Measurements from ENCODE around the gene FNDC7.
"Not testable (repeated sequence)": the region's sequence is repeated elsewhere in the genome, so short reads cannot be mapped to it uniquely, and the experiment has no call there.

FNDC7 gene

DNA sequence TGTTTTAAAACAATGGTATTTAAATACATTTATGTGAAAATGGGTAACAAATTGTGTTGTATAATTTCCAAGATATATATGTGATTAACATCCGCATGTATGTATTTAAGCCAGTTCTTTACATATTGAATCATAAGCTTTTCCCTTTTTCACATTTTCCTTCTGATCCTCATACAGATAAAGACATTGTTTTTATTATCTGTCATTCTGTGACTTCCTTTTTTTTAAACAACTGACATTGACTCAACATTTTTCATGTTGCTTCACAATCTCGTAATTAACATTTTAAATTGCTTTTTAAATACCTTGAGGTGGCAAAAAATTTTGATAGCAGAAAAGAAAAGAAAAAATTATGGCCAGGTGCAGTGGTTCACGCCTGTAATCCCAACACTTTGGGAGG, 35.2 kb downstream of the FNDC7 start:
- no peaks in the 10 kb centered on the region for H3K36me3 ChIP-seq (ENCODE audit: control insufficient read depth, low read depth, low read length)
- no peak overlapping the region for H3K9ac ChIP-seq (ENCODE audit: low read length)
- H3K27me3 ChIP-seq (ENCODE audit: control insufficient read depth, insufficient read depth, low read length): peaks cover 9% of the 10 kb centered on the region
- peaks cover 2% of the 10 kb centered on the region for H3K4me1 ChIP-seq (ENCODE audit: control insufficient read depth, low read depth, low read length)
- H3K27ac ChIP-seq (ENCODE audit: low read length): no peak overlapping the region
- no peaks in the 10 kb centered on the region for H3K9me3 ChIP-seq (ENCODE audit: control insufficient read depth, low read depth, low read length)
- peak overlapping the region; percentile 96 for H3K4me3 ChIP-seq (ENCODE audit: low read length)

DNA sequence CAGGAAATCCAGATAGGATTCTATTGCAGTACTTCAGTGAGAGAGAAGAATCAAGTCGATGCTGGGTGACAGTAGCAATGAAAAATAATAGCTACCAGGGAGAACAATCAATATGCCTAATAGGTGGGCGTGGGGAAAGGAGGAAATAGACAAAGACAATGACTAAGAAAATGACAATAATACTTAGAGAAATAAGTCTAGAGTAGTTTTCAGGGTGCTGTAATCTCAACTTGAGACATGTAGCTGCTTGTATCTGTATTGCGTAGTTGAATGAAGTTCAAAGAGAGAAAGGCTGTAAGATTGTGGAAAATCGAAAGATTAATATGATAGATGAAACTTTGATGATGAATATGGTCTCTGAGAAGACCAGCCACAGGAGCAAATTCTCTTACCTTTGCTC, 36.4 kb downstream of the FNDC7 start:
- peaks cover 5% of the 10 kb centered on the region for H3K36me3 ChIP-seq (ENCODE audit: control insufficient read depth, low read depth, low read length)
- H3K27ac ChIP-seq (ENCODE audit: low read length): no peak overlapping the region
- H3K27me3 ChIP-seq (ENCODE audit: control insufficient read depth, insufficient read depth, low read length): peaks cover 9% of the 10 kb centered on the region
- no peaks in the 10 kb centered on the region for H3K9me3 ChIP-seq (ENCODE audit: control insufficient read depth, low read depth, low read length)
- H3K4me3 ChIP-seq (ENCODE audit: low read length): no peak overlapping the region
- peaks cover 2% of the 10 kb centered on the region for H3K4me1 ChIP-seq (ENCODE audit: control insufficient read depth, low read depth, low read length)
- no peak overlapping the region for H3K9ac ChIP-seq (ENCODE audit: low read length)

DNA sequence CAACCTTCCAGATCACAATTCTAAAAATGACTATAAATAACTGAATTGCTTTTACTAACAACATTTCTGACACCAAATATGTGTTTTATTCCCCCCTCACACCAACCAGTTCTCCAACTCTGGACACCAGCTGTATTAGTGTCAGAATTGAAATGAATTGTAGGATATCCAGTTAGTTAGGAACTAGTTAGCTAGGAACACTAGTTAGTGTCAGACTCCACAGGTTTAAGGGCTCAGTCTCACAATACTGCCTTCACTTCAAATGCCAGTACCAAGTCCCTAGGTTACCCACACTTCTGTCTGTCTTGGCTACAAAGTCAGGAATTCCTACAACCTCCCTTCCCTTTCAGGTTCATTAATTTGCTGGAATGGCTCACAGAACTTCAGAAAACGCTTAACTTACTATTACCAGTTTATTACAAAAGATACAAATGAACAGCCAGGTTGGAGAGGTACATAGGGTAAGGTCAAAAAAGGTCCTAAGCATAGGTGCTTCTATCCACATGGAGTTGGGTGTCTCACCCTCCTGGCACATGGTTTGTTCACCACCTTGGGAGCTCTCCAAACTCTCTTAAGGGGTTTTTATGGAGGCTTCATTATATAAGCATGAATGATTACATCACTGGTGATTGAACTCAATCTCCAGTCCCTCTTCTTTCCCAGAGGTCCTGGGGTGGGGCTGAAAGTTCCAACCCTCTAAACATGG, 37.9 kb downstream of the FNDC7 start:
- Histone ChIP-seq H3K4me1 (ENCODE audit: control insufficient read depth, low read depth, low read length) (peaks cover 2% of the 10 kb centered on the region), H3K27ac (ENCODE audit: low read length) (no peak overlapping the region), H3K4me3 (ENCODE audit: low read length) (no peak overlapping the region), H3K9ac (ENCODE audit: low read length) (no peak overlapping the region), H3K27me3 (ENCODE audit: control insufficient read depth, insufficient read depth, low read length) (peaks cover 5% of the 10 kb centered on the region), H3K36me3 (ENCODE audit: control insufficient read depth, low read depth, low read length) (peaks cover 9% of the 10 kb centered on the region), H3K9me3 (ENCODE audit: control insufficient read depth, low read depth, low read length) (no peaks in the 10 kb centered on the region)

DNA sequence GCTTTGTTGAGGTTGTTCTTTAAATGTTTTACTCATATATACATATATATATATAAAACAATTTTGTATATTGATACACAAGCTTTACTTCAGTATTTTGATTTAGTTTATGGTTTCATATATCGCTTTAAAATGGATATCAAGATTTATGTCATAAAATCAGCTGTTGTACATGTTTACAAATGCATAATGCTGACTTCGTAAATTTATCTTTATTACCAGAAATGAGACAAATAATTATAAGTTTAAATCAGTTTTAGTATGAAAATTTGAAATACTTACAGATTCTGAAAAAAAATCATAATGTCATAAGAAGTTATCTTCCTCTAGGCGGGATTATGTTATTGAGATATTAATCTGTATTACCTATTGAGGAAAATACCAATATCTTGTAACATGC, 40.7 kb downstream of the FNDC7 start:
- no peaks in the 10 kb centered on the region for H3K9me3 ChIP-seq (ENCODE audit: control insufficient read depth, low read depth, low read length)
- H3K36me3 ChIP-seq (ENCODE audit: control insufficient read depth, low read depth, low read length): peaks cover 20% of the 10 kb centered on the region
- H3K9ac ChIP-seq (ENCODE audit: low read length): no peak overlapping the region
- no peaks in the 10 kb centered on the region for H3K4me1 ChIP-seq (ENCODE audit: control insufficient read depth, low read depth, low read length)
- H3K4me3 ChIP-seq (ENCODE audit: low read length): no peak overlapping the region
- H3K27ac ChIP-seq (ENCODE audit: low read length): no peak overlapping the region
- H3K27me3 ChIP-seq (ENCODE audit: control insufficient read depth, insufficient read depth, low read length): no peaks in the 10 kb centered on the region

DNA sequence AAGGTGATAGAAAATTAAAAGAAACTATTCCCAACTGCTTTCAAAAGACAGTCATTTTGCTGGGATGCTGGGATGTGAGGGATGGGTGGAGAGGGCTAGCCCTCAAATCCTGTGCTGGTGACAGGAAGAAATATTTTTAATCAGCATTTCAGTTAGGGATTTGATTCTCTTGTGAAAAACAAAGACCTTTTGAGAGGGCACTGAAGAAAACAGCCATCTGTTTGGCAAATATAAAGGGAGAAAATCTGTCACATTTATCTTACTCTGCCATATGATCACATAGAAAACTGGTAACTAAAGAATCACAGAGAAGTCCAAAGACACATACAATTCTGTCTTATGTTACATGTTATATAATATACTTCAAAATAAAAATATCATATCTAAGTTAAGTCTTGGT, 46.1 kb downstream of the FNDC7 start:
- Histone ChIP-seq H3K9ac (ENCODE audit: low read length) (no peak overlapping the region), H3K36me3 (ENCODE audit: control insufficient read depth, low read depth, low read length) (peaks cover 43% of the 10 kb centered on the region)

DNA sequence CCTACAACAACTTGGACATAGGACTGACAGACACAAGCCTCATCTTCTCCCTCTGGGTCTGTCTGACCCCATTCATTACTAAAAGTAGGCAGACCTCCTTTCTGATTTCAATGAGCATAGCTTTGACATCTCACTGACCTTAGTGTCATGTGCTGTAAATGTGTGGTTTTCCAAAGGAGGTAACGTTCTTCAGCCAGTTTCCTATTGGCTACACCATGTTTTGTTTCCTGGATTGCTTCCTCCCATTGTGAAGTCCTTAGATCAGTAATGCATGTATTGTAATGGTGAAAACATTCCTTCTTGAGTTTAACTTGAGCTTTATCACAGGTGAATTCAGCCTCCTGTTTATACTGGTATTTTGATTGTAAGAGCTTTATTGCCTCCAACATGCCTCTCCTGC, 54.4 kb downstream of the FNDC7 start:
- H3K4me3 ChIP-seq (ENCODE audit: low read length): no peak overlapping the region
- no peak overlapping the region for H3K9ac ChIP-seq (ENCODE audit: low read length)
- H3K36me3 ChIP-seq (ENCODE audit: control insufficient read depth, low read depth, low read length): peaks cover 21% of the 10 kb centered on the region
- no peaks in the 10 kb centered on the region for H3K9me3 ChIP-seq (ENCODE audit: control insufficient read depth, low read depth, low read length)
- no peak overlapping the region for H3K27ac ChIP-seq (ENCODE audit: low read length)
- H3K4me1 ChIP-seq (ENCODE audit: control insufficient read depth, low read depth, low read length): no peaks in the 10 kb centered on the region
- H3K27me3 ChIP-seq (ENCODE audit: control insufficient read depth, insufficient read depth, low read length): no peaks in the 10 kb centered on the region

More for the DNA sequence above, 46.1 kb downstream of the FNDC7 start:
- Histone ChIP-seq H3K4me1 (ENCODE audit: control insufficient read depth, low read depth, low read length) (no peaks in the 10 kb centered on the region), H3K27ac (ENCODE audit: low read length) (no peak overlapping the region), H3K4me3 (ENCODE audit: low read length) (no peak overlapping the region), H3K9me3 (ENCODE audit: control insufficient read depth, low read depth, low read length) (no peaks in the 10 kb centered on the region), H3K27me3 (ENCODE audit: control insufficient read depth, insufficient read depth, low read length) (no peaks in the 10 kb centered on the region)

DNA sequence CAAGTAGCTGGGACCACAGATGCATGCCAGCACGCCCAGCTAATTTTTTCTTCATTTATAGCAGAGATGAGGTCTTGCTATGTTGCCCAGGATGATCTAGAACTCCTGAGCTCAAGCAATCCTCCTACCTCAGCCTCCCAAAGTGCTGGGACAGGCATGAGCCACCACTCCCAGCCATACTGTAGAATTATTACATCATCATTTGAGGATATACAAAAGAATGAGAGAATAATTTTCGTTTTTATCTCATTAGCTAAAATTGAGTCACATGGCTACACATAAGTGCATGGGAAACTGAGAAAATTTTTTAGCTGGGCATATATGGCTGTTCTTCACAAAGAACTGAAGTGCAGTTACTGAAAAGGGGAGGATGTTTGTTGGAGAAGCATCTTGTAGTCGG, 55.0 kb downstream of the FNDC7 start:
- no peaks in the 10 kb centered on the region for H3K9me3 ChIP-seq (ENCODE audit: control insufficient read depth, low read depth, low read length)
- no peak overlapping the region for H3K4me3 ChIP-seq (ENCODE audit: low read length)
- peaks cover 21% of the 10 kb centered on the region for H3K36me3 ChIP-seq (ENCODE audit: control insufficient read depth, low read depth, low read length)
- no peak overlapping the region for H3K27ac ChIP-seq (ENCODE audit: low read length)
- no peaks in the 10 kb centered on the region for H3K27me3 ChIP-seq (ENCODE audit: control insufficient read depth, insufficient read depth, low read length)
- H3K9ac ChIP-seq (ENCODE audit: low read length): no peak overlapping the region
- H3K4me1 ChIP-seq (ENCODE audit: control insufficient read depth, low read depth, low read length): no peaks in the 10 kb centered on the region

DNA sequence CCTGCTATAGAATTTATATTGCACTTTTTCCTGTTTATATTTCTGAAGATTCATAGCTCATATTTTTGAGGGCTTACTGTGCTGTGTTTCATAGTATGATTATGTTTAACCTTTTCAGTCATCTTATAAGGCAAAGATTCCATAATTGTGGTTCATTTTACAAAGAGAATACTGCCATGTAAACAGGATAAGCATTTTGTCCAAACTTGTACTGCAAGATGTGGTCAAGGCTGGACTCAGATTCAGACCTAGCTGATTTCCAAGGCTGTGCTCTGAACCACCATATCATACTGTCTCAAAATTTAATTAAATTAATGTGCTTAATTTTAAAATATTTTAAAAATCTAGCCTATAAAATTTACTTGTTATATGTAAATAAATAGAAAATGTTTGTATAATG, 65.1 kb downstream of the FNDC7 start:
- Histone ChIP-seq H3K27ac (ENCODE audit: low read length) (no peak overlapping the region), H3K9me3 (ENCODE audit: control insufficient read depth, low read depth, low read length) (no peaks in the 10 kb centered on the region), H3K4me3 (ENCODE audit: low read length) (no peak overlapping the region), H3K27me3 (ENCODE audit: control insufficient read depth, insufficient read depth, low read length) (no peaks in the 10 kb centered on the region), H3K4me1 (ENCODE audit: control insufficient read depth, low read depth, low read length) (no peaks in the 10 kb centered on the region), H3K36me3 (ENCODE audit: control insufficient read depth, low read depth, low read length) (peaks cover 40% of the 10 kb centered on the region), H3K9ac (ENCODE audit: low read length) (no peak overlapping the region)

DNA sequence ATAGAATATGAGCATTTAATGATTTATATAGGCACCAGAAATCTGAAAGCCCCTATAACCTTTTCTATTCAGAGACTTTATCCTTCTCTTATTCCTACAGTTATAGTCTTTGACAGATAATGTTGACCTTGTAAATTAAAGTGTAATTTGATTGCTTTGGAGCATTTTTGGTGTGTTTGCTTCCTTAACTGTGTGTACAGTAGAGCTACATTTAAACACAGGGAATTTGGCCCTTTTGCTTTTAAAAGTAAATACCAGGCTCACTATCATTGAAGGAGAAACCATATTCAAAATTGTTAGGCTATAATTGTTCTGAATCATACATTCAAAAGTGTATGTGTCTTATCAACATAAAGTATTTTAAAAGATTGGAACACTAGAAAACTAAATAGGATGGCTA, 66.7 kb downstream of the FNDC7 start:
- Histone ChIP-seq H3K27me3 (ENCODE audit: control insufficient read depth, insufficient read depth, low read length) (no peaks in the 10 kb centered on the region), H3K36me3 (ENCODE audit: control insufficient read depth, low read depth, low read length) (peaks cover 46% of the 10 kb centered on the region), H3K4me1 (ENCODE audit: control insufficient read depth, low read depth, low read length) (no peaks in the 10 kb centered on the region), H3K9ac (ENCODE audit: low read length) (no peak overlapping the region), H3K27ac (ENCODE audit: low read length) (no peak overlapping the region), H3K4me3 (ENCODE audit: low read length) (no peak overlapping the region), H3K9me3 (ENCODE audit: control insufficient read depth, low read depth, low read length) (no peaks in the 10 kb centered on the region)

DNA sequence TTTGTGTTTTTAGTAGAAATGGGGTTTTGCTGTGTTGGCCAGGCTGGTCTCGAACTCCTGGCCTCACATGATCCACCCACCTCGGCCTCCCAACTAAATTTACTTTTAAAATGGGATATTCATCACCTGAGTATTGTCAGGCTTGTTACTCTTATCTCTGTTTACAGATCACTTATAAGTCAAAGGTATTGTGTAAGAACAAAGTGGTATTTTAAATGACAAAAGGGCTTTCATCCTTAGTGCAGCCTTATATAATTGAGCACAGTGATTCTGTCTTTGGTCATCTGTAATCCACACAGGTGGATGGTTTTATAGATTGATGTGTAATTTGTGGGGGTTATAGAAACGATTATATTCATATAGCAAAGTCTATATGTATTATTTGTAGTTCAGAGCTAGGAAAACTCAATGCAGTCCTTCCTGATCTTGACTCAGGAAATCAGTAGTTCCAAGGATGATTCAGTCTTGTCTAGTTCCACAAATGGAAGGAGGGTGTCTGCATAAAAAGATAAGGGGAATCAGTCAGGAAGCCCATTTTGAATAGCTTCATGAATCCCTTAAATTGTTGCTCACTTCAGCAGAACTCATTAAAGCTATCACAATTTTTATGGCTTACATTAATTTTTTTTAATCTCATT, 68.3 kb downstream of the FNDC7 start:
- H3K4me1 ChIP-seq (ENCODE audit: control insufficient read depth, low read depth, low read length): no peaks in the 10 kb centered on the region
- peaks cover 45% of the 10 kb centered on the region for H3K36me3 ChIP-seq (ENCODE audit: control insufficient read depth, low read depth, low read length)
- peaks cover 13% of the 10 kb centered on the region for H3K9me3 ChIP-seq (ENCODE audit: control insufficient read depth, low read depth, low read length)
- H3K27me3 ChIP-seq (ENCODE audit: control insufficient read depth, insufficient read depth, low read length): no peaks in the 10 kb centered on the region
- H3K9ac ChIP-seq (ENCODE audit: low read length): no peak overlapping the region
- H3K4me3 ChIP-seq (ENCODE audit: low read length): no peak overlapping the region
- H3K27ac ChIP-seq (ENCODE audit: low read length): no peak overlapping the region

DNA sequence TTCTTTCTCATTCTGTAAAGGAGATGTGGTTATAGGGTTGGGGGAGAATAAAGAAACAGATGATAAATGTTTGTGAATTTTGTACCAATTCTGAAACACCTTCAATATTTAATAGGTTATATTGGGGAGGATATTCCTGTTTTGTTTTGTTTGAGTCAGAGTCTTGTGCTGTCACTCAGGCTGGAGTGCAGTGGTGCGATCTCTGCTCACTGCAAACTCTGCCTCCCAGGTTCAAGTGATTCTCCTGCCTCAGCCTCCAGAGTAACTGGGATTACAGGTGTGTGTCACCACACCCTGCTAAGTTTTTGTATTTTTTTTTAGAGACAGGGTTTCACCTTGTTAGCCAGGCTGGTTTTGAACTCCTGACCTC, 68.9 kb downstream of the FNDC7 start:
- H3K27me3 ChIP-seq (ENCODE audit: control insufficient read depth, insufficient read depth, low read length); H3K27ac ChIP-seq (ENCODE audit: low read length); H3K4me1 ChIP-seq (ENCODE audit: control insufficient read depth, low read depth, low read length); H3K9ac ChIP-seq (ENCODE audit: low read length); H3K4me3 ChIP-seq (ENCODE audit: low read length): not testable (repeated sequence)
- Histone ChIP-seq H3K9me3 (ENCODE audit: control insufficient read depth, low read depth, low read length) (peaks cover 17% of the 10 kb centered on the region), H3K36me3 (ENCODE audit: control insufficient read depth, low read depth, low read length) (peaks cover 45% of the 10 kb centered on the region)

DNA sequence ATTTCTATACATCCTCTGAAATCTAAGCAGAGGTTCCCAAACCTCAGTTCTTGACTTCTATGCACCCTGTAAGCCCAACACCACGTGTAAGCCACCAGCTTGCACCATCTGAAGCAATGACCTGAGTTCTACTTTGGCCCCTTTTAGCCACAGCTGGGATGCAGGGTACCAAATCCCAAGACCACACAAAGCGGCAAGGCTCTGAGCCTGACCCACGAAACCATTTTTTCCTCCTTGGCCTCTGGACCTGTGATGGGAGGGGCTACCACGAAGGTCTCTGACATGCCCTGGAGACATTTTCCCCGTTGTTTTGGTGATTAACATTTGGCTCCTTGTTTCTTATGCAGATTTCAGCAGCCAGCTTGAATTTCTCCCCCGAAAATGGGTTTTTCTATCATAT, 72.6 kb downstream of the FNDC7 start:
- Histone ChIP-seq H3K27me3 (ENCODE audit: control insufficient read depth, insufficient read depth, low read length) (no peaks in the 10 kb centered on the region), H3K9me3 (ENCODE audit: control insufficient read depth, low read depth, low read length) (peaks cover 19% of the 10 kb centered on the region), H3K9ac (ENCODE audit: low read length) (no peak overlapping the region), H3K27ac (ENCODE audit: low read length) (no peak overlapping the region), H3K4me1 (ENCODE audit: control insufficient read depth, low read depth, low read length) (no peaks in the 10 kb centered on the region), H3K4me3 (ENCODE audit: low read length) (no peak overlapping the region), H3K36me3 (ENCODE audit: control insufficient read depth, low read depth, low read length) (peaks cover 25% of the 10 kb centered on the region)
